ENCODE measurements around the gene C7orf25. TPM values are rescaled to one million over a fixed set of nuclear protein-coding genes. Genes with fewer than 3 reads are reported as not detected.

Gene C7orf25
- total RNA-seq, 1 donor from 2014 or later = 14.4 TPM

DNA sequence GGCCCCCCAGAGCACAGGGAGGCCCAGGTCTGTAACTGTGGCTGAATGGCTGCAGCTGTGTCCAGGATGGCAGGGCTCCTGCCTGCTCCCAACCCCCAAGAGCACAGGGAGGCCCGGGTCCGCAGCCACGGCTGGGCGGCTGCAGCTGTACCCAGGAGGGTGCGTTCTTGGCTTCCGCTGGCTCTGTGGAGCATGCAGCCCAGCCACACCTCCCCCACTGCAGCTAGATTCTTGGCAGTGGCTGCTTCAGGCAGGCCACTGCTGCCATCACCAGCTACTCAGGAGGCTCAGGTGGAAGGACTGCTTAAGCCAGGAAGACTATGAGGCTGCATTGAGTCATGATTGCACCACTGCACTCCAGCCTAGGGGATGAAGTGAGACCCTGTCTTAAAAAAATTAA, 27.9 kb downstream of the C7orf25 start:
- no peak for TF ChIP-seq CTCF (IDR thresholded peaks at IDR 0.05; ENCODE audit: insufficient read depth, low read length, poor library complexity, severe bottlenecking)
- no peak overlapping the region for H3K4me3 ChIP-seq (ENCODE audit: low read depth, low read length)
- peak; percentile 81 for DNase-seq (ENCODE audit: low read depth)
- no peaks in the 10 kb centered on the region for H3K27me3 ChIP-seq (ENCODE audit: control insufficient read depth, insufficient read depth, low read length)
- H3K36me3 ChIP-seq (ENCODE audit: control insufficient read depth, insufficient read depth, low read length) = no peaks in the 10 kb centered on the region

DNA sequence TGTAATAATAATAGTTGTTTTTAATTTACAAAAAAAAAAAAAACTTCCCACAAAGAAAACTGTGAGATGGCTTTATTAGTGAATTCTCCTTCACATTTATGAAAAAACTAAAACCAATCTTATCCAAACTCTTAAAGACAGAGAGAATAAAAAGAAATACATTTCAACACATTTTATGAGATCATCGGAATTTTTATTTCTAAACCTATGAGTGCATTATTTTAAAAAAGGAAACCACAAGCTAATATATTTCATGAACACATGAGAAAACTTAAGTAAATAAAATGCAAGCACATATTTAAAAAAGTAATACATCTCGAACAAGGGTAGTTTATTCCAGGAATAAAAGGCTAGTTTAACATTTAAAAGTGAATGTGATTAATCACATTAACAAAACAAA, 31.5 kb downstream of the C7orf25 start:
- no peaks in the 10 kb centered on the region for H3K36me3 ChIP-seq (ENCODE audit: control insufficient read depth, insufficient read depth, low read length)
- no peak overlapping the region for H3K4me3 ChIP-seq (ENCODE audit: low read depth, low read length)
- DNase-seq (ENCODE audit: low read depth) = no peak
- no peaks in the 10 kb centered on the region for H3K27me3 ChIP-seq (ENCODE audit: control insufficient read depth, insufficient read depth, low read length)
- no peak for TF ChIP-seq CTCF (IDR thresholded peaks at IDR 0.05; ENCODE audit: insufficient read depth, low read length, poor library complexity, severe bottlenecking)

DNA sequence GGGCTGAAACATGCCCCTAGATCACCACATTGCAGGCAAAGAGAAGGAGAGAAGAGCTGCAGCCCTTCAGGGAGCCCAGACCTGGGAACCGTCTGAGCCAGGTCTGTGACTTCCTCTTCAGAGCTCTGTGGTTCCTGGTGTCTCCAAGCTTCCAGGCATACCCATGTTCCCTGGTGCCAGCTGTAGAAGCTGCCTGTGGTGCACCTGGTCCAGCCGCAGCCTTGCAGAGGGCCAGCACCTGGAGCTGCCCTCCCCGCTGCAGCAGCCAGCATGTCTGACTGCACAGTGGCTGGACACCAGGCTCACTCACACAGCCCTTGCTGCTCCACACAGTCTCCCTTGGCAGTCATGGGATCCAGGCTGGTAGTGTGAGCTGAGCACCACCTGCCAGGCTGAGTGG, 33.6 kb downstream of the C7orf25 start:
- H3K27me3 ChIP-seq (ENCODE audit: control insufficient read depth, insufficient read depth, low read length) = no peaks in the 10 kb centered on the region
- H3K4me3 ChIP-seq (ENCODE audit: low read depth, low read length) = no peak overlapping the region
- H3K36me3 ChIP-seq (ENCODE audit: control insufficient read depth, insufficient read depth, low read length) = no peaks in the 10 kb centered on the region
- no peak for TF ChIP-seq CTCF (IDR thresholded peaks at IDR 0.05; ENCODE audit: insufficient read depth, low read length, poor library complexity, severe bottlenecking)
- no peak for DNase-seq (ENCODE audit: low read depth)

GRCh38 chr7:42877862-42878261, 34.0 kb downstream of the C7orf25 start:
- Histone ChIP-seq H3K36me3 (ENCODE audit: control insufficient read depth, insufficient read depth, low read length) (no peaks in the 10 kb centered on the region), H3K27me3 (ENCODE audit: control insufficient read depth, insufficient read depth, low read length) (no peaks in the 10 kb centered on the region), H3K4me3 (ENCODE audit: low read depth, low read length) (no peak overlapping the region)
- no peak for DNase-seq (ENCODE audit: low read depth)
- no peak for TF ChIP-seq CTCF (IDR thresholded peaks at IDR 0.05; ENCODE audit: insufficient read depth, low read length, poor library complexity, severe bottlenecking)

- DNase-seq (ENCODE audit: low read depth) = no peak
- no peaks in the 10 kb centered on the region for H3K36me3 ChIP-seq (ENCODE audit: control insufficient read depth, insufficient read depth, low read length)
- H3K27me3 ChIP-seq (ENCODE audit: control insufficient read depth, insufficient read depth, low read length) = no peaks in the 10 kb centered on the region
- no peak overlapping the region for H3K4me3 ChIP-seq (ENCODE audit: low read depth, low read length)
- peak; percentile 78 for TF ChIP-seq CTCF (IDR thresholded peaks at IDR 0.05; ENCODE audit: insufficient read depth, low read length, poor library complexity, severe bottlenecking)
Observed at GRCh38 chr7:42876182-42877068, 35.4 kb downstream of the C7orf25 start.
